Ovary (tissue), 9 donors: Measurements from ENCODE around the gene COX7A1. TPM values are rescaled to one million over a fixed set of nuclear protein-coding genes. Genes with fewer than 3 reads are reported as not detected.
A peak's percentile ranks its signal among the peaks of the same experiment; 100 is the strongest.

Source experiments
- DNase-seq, 5 donors: peaks; one replicate each; pipeline ENCODE4 v3.0.0-alpha.2; 2019 to 2020
- H3K27ac ChIP-seq, 2 donors: fragments of 200-600 bp; one replicate each; pipeline versions ENCODE4 v1.5.1 to v1.8.0; 2019 to 2022
- H3K27me3 ChIP-seq: fragments of 200-600 bp; one replicate; pipeline ENCODE4 v1.8.0; 2022
- H3K36me3 ChIP-seq: fragments of 200-600 bp; sonication (generic); one replicate; pipeline ENCODE4 v1.5.1; 2019
- H3K4me1 ChIP-seq: one replicate; pipeline ENCODE4 v1.8.1; 2013; ENCODE audit warnings: mild to moderate bottlenecking, moderate library complexity; ENCODE audit not compliant: insufficient read depth
- H3K4me3 ChIP-seq: fragments of 200-600 bp; sonication (generic); one replicate; pipeline ENCODE4 v1.5.1; 2017
- H3K9me3 ChIP-seq, 2 donors: fragments of 200-600 bp in 1 of 2; sonication (generic) in 1 of 2; one replicate each; pipeline versions ENCODE4 v1.5.1 to v1.8.1; 2013 to 2019; ENCODE audit warnings: mild to moderate bottlenecking in 1 of 2, moderate library complexity in 1 of 2
- CTCF ChIP-seq, 3 donors: fragments of 450-650 bp in 2 of 3; fragments of 200-600 bp in 1 of 3; IDR thresholded peaks; one replicate each; pipeline versions ENCODE4 v1.5.1 to v1.8.0; 2016 to 2022; ENCODE audit warnings: antibody characterized with exemption in 3 of 3, mild to moderate bottlenecking in 1 of 3
- EP300 ChIP-seq: sonication (generic); formaldehyde crosslinking; IDR thresholded peaks from one replicate; pipeline ENCODE4 v1.6.1; 2017; ENCODE audit warnings: antibody characterized with exemption
- POLR2A ChIP-seq: fragments of 450-650 bp; IDR thresholded peaks from one replicate; pipeline ENCODE4 v1.6.1; 2017; ENCODE audit warnings: antibody characterized with exemption, mild to moderate bottlenecking, moderate library complexity
- WGBS, 3 donors: extraction: QIAGEN DNeasy Blood & Tissue Kit in 1 of 3; methylation state at CpG; one replicate each; pipeline versions ENCODE4 v1.1.5 to v1.1.7; 2013 to 2017; 5-methylcytosine and 5-hydroxymethylcytosine counted together
- intact Hi-C, 4 donors: fragments of 100-400 bp; cut with DNase I; formaldehyde crosslinking; loops; one replicate each; pipeline versions ENCODE4 v1.11.0 to v1.15.1; 2022 to 2023
- polyA plus RNA-seq, 2 donors: library from polyadenylated mRNA; stranded (reverse); fragments of 200-250 nt in 1 of 2; fragments of 350-450 nt in 1 of 2; fragmentation: Illumina TruSeq in 1 of 2; extraction: RNeasy Lipid Tissue Mini Kit (QIAGEN cat#74804) in 1 of 2; gene quantifications; one replicate each; pipeline ENCODE4 v1.2.3, GENCODE V29; 2013 to 2014
- total RNA-seq, 7 donors: library from RNA; depleted of rRNA in 2 of 7; stranded (reverse); fragments of >200 nt in 2 of 7; fragmentation: NEBNext Ultra II Directional in 3 of 7; extraction: Animal tissue kit (Norgen Biotek cat#: 25700) in 3 of 7; gene quantifications; one replicate each; pipeline versions ENCODE4 v1.1.0 to v1.2.4, GENCODE V29; 2016 to 2023
- donor health status: DM: no; HTN: no; CAD: no; lungs with moderate emphysema.
- donor health status: DM: no; HTN: no; CAD: no.
- donor health status: Bipolar disorder and iron deficiency.
- donor health status: DM: yes; HTN: yes; CAD: no.
- donor health status: DM: no; HTN: no; CAD: no.
- donor health status: DM: yes; HTN: yes; CAD: no.

Gene COX7A1
- total and polyA plus RNA-seq, 9 donors: 31.4 to 81.4 (median 46.6) TPM

- no peak for DNase-seq
- 5 to 10% (median 8%) methylated on average over 16 of the region's 16 CpGs for WGBS, 3 donors
- Histone ChIP-seq H3K4me1 (peaks cover 4% of the 10 kb centered on the region), H3K27me3 (no peaks in the 10 kb centered on the region), H3K9me3 (no peaks in the 10 kb centered on the region), H3K27ac (peak overlapping the region; percentile 79 to 93), H3K4me3 (peak overlapping the region; percentile 58), H3K36me3 (no peaks in the 10 kb centered on the region)
- intact Hi-C loops: no loop called here
- TF ChIP-seq POLR2A (no peak), CTCF (IDR thresholded peaks at IDR 0.05) (no peak), EP300 (no peak)
Measured at GRCh38 chr19:36152019-36152351, 262 bp downstream of the COX7A1 start.

GRCh38 chr19:36151144-36152018 lies 866 bp downstream of the COX7A1 start:
- Histone ChIP-seq H3K4me3 (peak overlapping the region; percentile 58), H3K4me1 (peaks cover 4% of the 10 kb centered on the region), H3K27me3 (no peaks in the 10 kb centered on the region), H3K9me3 (no peaks in the 10 kb centered on the region), H3K27ac (peak overlapping the region; percentile 79 to 93), H3K36me3 (no peaks in the 10 kb centered on the region)
- intact Hi-C loops: no loop called here
- peak; percentile 55 to 70 (median 68) for DNase-seq
- WGBS, 3 donors: 9 to 12% (median 11%) methylated on average over 46 to 47 of the region's 47 CpGs
- TF ChIP-seq EP300: no peak
- no peak for TF ChIP-seq POLR2A
- TF ChIP-seq CTCF (IDR thresholded peaks at IDR 0.05): no peak

- TF ChIP-seq EP300: no peak
- TF ChIP-seq CTCF (IDR thresholded peaks at IDR 0.05): no peak
- TF ChIP-seq POLR2A: no peak
- intact Hi-C loops: no loop called here
- Histone ChIP-seq H3K9me3 (no peaks in the 10 kb centered on the region), H3K36me3 (no peaks in the 10 kb centered on the region), H3K27ac (peak overlapping the region; percentile 79 to 93), H3K4me1 (peaks cover 4% of the 10 kb centered on the region), H3K27me3 (no peaks in the 10 kb centered on the region), H3K4me3 (no peak overlapping the region)
- WGBS, 3 donors: 54 to 67% (median 62%) methylated on average over 5 of the region's 5 CpGs
- peak in 2 of 5 donors; percentile 31 to 43 for DNase-seq
Measured at GRCh38 chr19:36150586-36150985, 1.7 kb downstream of the COX7A1 start.

- Histone ChIP-seq H3K27ac (no peak overlapping the region), H3K36me3 (no peaks in the 10 kb centered on the region), H3K27me3 (no peaks in the 10 kb centered on the region), H3K9me3 (no peaks in the 10 kb centered on the region), H3K4me3 (no peak overlapping the region), H3K4me1 (peaks cover 4% of the 10 kb centered on the region)
- TF ChIP-seq CTCF (IDR thresholded peaks at IDR 0.05) (no peak), POLR2A (no peak), EP300 (no peak)
- intact Hi-C loops: no loop called here
- no peak for DNase-seq
- WGBS, 3 donors: 75 to 81% (median 75%) methylated on average over 13 of the region's 13 CpGs
Measured at GRCh38 chr19:36149673-36150406, 2.4 kb downstream of the COX7A1 start.
